GM12878 (cell line): ENCODE data around the gene PLB1. TPM values are rescaled to one million over a fixed set of nuclear protein-coding genes. Genes with fewer than 3 reads are reported as not detected.

Experiments used
- ATAC-seq: fragments of 200-7000 bp; cut with Tn5 transposase; 3 replicates; pipeline ENCODE4 v1.9.1; 2020; ENCODE audit warnings: mild to moderate bottlenecking, moderate library complexity
- BruUV-seq: library from RNA; stranded (reverse); fragments of 400-500 nt; replicated peaks from 2 replicates; lab custom pipeline; 2021; lab: Mats Ljungman, UMichigan
- CTCF ChIA-PET: fragments of 300-600 bp; sonication (Branson Sonifier 250); formaldehyde crosslinking; extraction: SDS; loops from one replicate; lab custom pipeline; 2021; ENCODE audit warnings: inconsistent platforms; lab: Yijun Ruan, JAX
- POLR2A ChIA-PET: fragments of 350-600 bp; formaldehyde crosslinking; extraction: SDS; loops from one replicate; lab custom pipeline; 2021; ENCODE audit warnings: inconsistent platforms; lab: Charles Lee
- RAD21 ChIA-PET: fragments of 300-600 bp; sonication (Branson Sonifier 250); formaldehyde crosslinking; loops from one replicate; lab custom pipeline; 2023; ENCODE audit warnings: antibody characterized with exemption; ENCODE audit not compliant: unreplicated experiment; lab: Charles Lee
- SMC1A ChIA-PET: fragments of 300-600 bp; sonication (Branson Sonifier 250); formaldehyde crosslinking; loops from one replicate; lab custom pipeline; 2023; ENCODE audit not compliant: unreplicated experiment, uncharacterized antibody; lab: Charles Lee
- DNase-seq: peaks from one replicate; pipeline ENCODE4 v3.0.0-alpha.2; 2011; ENCODE audit warnings: low read depth, low spot score
- FAIRE-seq: peaks from 3 replicates; lab custom pipeline; 2011; peaks lifted over from hg19 to GRCh38; lab: Jason Lieb, UNC
- H2AFZ ChIP-seq: 2 replicates; pipeline ENCODE4 v1.6.0; 2011; ENCODE audit warnings: low read depth, low read length, control low read depth; ENCODE audit not compliant: control insufficient read depth
- H3K27ac ChIP-seq: 2 replicates; pipeline ENCODE4 v1.5.1; 2011; ENCODE audit warnings: control low read depth; ENCODE audit not compliant: control insufficient read depth, insufficient read depth
- H3K27me3 ChIP-seq, 2 experiments: replicated peaks in 1 of 2; 2 replicates each; pipeline versions ENCODE4 v1.6.0 to v1.6.1; 2011; ENCODE audit warnings: low read length in 1 of 2; ENCODE audit not compliant: control insufficient read depth in 2 of 2, insufficient read depth in 2 of 2
- H3K36me3 ChIP-seq, 2 experiments: 2 replicates each; pipeline ENCODE4 v1.5.1; 2011; ENCODE audit warnings: low read length in 1 of 2; ENCODE audit not compliant: control insufficient read depth in 2 of 2, insufficient read depth in 2 of 2
- H3K4me1 ChIP-seq: 2 replicates; pipeline ENCODE4 v1.6.1; 2011; ENCODE audit warnings: mild to moderate bottlenecking, low read length, moderate library complexity, mixed read lengths; ENCODE audit not compliant: control insufficient read depth, insufficient read depth
- H3K4me2 ChIP-seq: 2 replicates; pipeline ENCODE4 v1.6.0; 2011; ENCODE audit warnings: control low read depth; ENCODE audit not compliant: control insufficient read depth, insufficient read depth
- H3K4me3 ChIP-seq: fragments of 200-600 bp; sonication (generic); 2 replicates; pipeline ENCODE4 v1.5.1; 2016
- H3K79me2 ChIP-seq: 2 replicates; pipeline ENCODE4 v1.6.0; 2011; ENCODE audit warnings: low read length; ENCODE audit not compliant: control insufficient read depth, insufficient read depth
- H3K9ac ChIP-seq: 2 replicates; pipeline ENCODE4 v1.8.0; 2011; ENCODE audit warnings: low read length, control low read depth, mixed read lengths; ENCODE audit not compliant: control insufficient read depth, insufficient read depth
- H3K9me3 ChIP-seq: replicated peaks from 3 replicates; pipeline ENCODE4 v1.5.1; 2011; ENCODE audit warnings: mild to moderate bottlenecking, low read length; ENCODE audit not compliant: control insufficient read depth, insufficient read depth
- H4K20me1 ChIP-seq: 2 replicates; pipeline ENCODE4 v1.6.0; 2011; ENCODE audit not compliant: control insufficient read depth, insufficient read depth
- ATF7 ChIP-seq: fragments of 450-650 bp; IDR thresholded peaks from 2 replicates; pipeline ENCODE4 v1.6.1; 2016; ENCODE audit warnings: low read depth, mild to moderate bottlenecking
- BACH1 ChIP-seq: fragments of 450-650 bp; IDR thresholded peaks from 2 replicates; pipeline ENCODE4 v1.6.1; 2017; ENCODE audit warnings: mild to moderate bottlenecking, borderline replicate concordance
- BMI1 ChIP-seq: fragments of 450-650 bp; IDR thresholded peaks from 2 replicates; pipeline ENCODE4 v1.6.1; 2016; ENCODE audit warnings: mild to moderate bottlenecking, moderate library complexity, borderline replicate concordance
- CBFB ChIP-seq: IDR thresholded peaks from 2 replicates; pipeline ENCODE4 v1.6.1; 2016; ENCODE audit warnings: antibody characterized with exemption, low read depth
- CHD4 ChIP-seq: fragments of 200-600 bp; sonication (generic); IDR thresholded peaks from 2 replicates; pipeline ENCODE4 v1.6.1; 2016; ENCODE audit warnings: mild to moderate bottlenecking
- GATAD2B ChIP-seq: fragments of 450-650 bp; conservative IDR thresholded peaks from 2 replicates; pipeline ENCODE4 v1.6.1; 2017; ENCODE audit warnings: low read depth, mild to moderate bottlenecking, moderate library complexity
- IRF4 ChIP-seq: IDR thresholded peaks from 2 replicates; pipeline ENCODE4 v1.6.1; 2011; ENCODE audit warnings: low read depth, low read length
- IRF5 ChIP-seq: fragments of 450-650 bp; IDR thresholded peaks from 2 replicates; pipeline ENCODE4 v1.6.1; 2017; ENCODE audit warnings: borderline replicate concordance
- JUND ChIP-seq: IDR thresholded peaks from 2 replicates; pipeline ENCODE4 v1.6.1; 2012; ENCODE audit warnings: low read depth, mild to moderate bottlenecking, low read length, improper control_type of control experiment, moderate library complexity
- NFXL1 ChIP-seq: fragments of 450-650 bp; IDR thresholded peaks from 2 replicates; pipeline ENCODE4 v1.6.1; 2017; ENCODE audit warnings: antibody characterized with exemption, mild to moderate bottlenecking, borderline replicate concordance
- NFYA ChIP-seq: IDR thresholded peaks from 2 replicates; pipeline ENCODE4 v1.6.1; 2011; ENCODE audit warnings: low read depth, mild to moderate bottlenecking, low read length, improper control_type of control experiment, borderline replicate concordance
- PRDM15 ChIP-seq: fragments of 450-650 bp; formaldehyde crosslinking; IDR thresholded peaks from 2 replicates; pipeline ENCODE4 v1.4.0; 2020; ENCODE audit warnings: mild to moderate bottlenecking, moderate library complexity
- RAD21 ChIP-seq: IDR thresholded peaks from 2 replicates; pipeline ENCODE4 v1.6.1; 2011; ENCODE audit warnings: mild to moderate bottlenecking, low read depth, low read length, moderate library complexity; ENCODE audit not compliant: insufficient read depth
- RB1 ChIP-seq: fragments of 450-650 bp; formaldehyde crosslinking; IDR thresholded peaks from 2 replicates; pipeline ENCODE4 v1.6.1; 2017; ENCODE audit warnings: mild to moderate bottlenecking, borderline replicate concordance
- SREBF1 ChIP-seq: IDR thresholded peaks from 2 replicates; pipeline ENCODE4 v1.6.1; 2012; ENCODE audit warnings: mild to moderate bottlenecking, low read length
- SUZ12 ChIP-seq: fragments of 200-600 bp; sonication (generic); IDR thresholded peaks from one replicate; pipeline ENCODE4 v1.6.1; 2018; ENCODE audit warnings: antibody characterized with exemption, mild to moderate bottlenecking; ENCODE audit not compliant: unreplicated experiment
- TCF12 ChIP-seq: IDR thresholded peaks from 2 replicates; pipeline ENCODE4 v1.6.1; 2011; ENCODE audit warnings: low read depth, mild to moderate bottlenecking, low read length
- ZNF274 ChIP-seq: IDR thresholded peaks from one replicate; pipeline ENCODE4 v1.8.0; 2011; ENCODE audit not compliant: insufficient read length, insufficient read depth
- ZSCAN29 ChIP-seq: fragments of 450-650 bp; IDR thresholded peaks from 2 replicates; pipeline ENCODE4 v1.6.1; 2017; ENCODE audit warnings: mild to moderate bottlenecking, moderate library complexity
- WGBS: methylation state at CpG from one replicate; pipeline ENCODE4 v1.1.6; 2016; ENCODE audit warnings: low lambda C conversion rate; ENCODE audit not compliant: insufficient replicate concordance, insufficient coverage; ENCODE audit errors: missing lambda C conversion rate; 5-methylcytosine and 5-hydroxymethylcytosine counted together
- in situ Hi-C: fragments of 300-500 bp; cut with MboI; formaldehyde crosslinking; loops from 9 replicates; pipeline ENCODE4 v1.14.3; 2018; ENCODE audit warnings: mixed read lengths
- intact Hi-C: fragments of 100-400 bp; cut with micrococcal nuclease; formaldehyde crosslinking; loops from one replicate; pipeline ENCODE4 v1.14.2; 2022; ENCODE audit not compliant: unreplicated experiment
- polyA plus RNA-seq, 11 experiments: library from polyadenylated mRNA; depleted of rRNA in 4 of 11; unstranded in 6 of 11; stranded (reverse) in 5 of 11; fragments of >200 nt; fragmentation: Nextera tagmentation in 4 of 11; fragmentation: Illumina TruSeq in 1 of 11; extraction: Ambion mirVana in 4 of 11; extraction: Trizol in 1 of 11; gene quantifications; 1 replicate in 1 of 11; 2 replicates in 10 of 11; pipeline versions ENCODE4 v1.2.1 to v1.2.3, GENCODE V29; 2011 to 2016; ENCODE audit warnings: inconsistent platforms in 2 of 11, missing spikeins in 2 of 11, low read depth in 1 of 11
- total RNA-seq, 4 experiments: library from RNA; depleted of rRNA in 3 of 4; stranded (reverse); fragments of >200 nt in 3 of 4; fragmentation: Illumina TruSeq in 1 of 4; extraction: Trizol in 1 of 4; gene quantifications; 2 replicates each; pipeline versions ENCODE4 v1.2.1 to v1.2.3, GENCODE V29; 2013 to 2021

PLB1 gene
- total and polyA plus RNA-seq, 10 of the 15 experiments (the other 5 are each of a cell fraction or from before 2014, with no cell fraction given) = 0.03 to 0.49 (median 0.28) TPM

GRCh38 chr2:28648671-28649395 lies 153.0 kb downstream of the PLB1 start:
- Histone ChIP-seq H3K4me3 (no peak overlapping the region), H3K36me3 (no peaks in the 10 kb centered on the region), H4K20me1 (no peaks in the 10 kb centered on the region), H3K4me2 (no peak overlapping the region), H3K9ac (no peak overlapping the region), H3K27ac (no peak overlapping the region), H3K27me3 (no peaks in the 10 kb centered on the region), H2AFZ (no peak overlapping the region), H3K79me2 (no peaks in the 10 kb centered on the region), H3K9me3 (no peaks in the 10 kb centered on the region), H3K4me1 (peaks cover 9% of the 10 kb centered on the region)
- CTCF ChIA-PET = no interaction called here
- in situ Hi-C loops = no loop called here
- no peak for FAIRE-seq
- 38% methylated on average over 4 of the region's 4 CpGs for WGBS
- peak; percentile 33; the same call in 1 of the 3 replicates for ATAC-seq
- no TSS peak for BruUV-seq
- POLR2A ChIA-PET = no interaction called here
- RAD21 ChIA-PET = no interaction called here
- intact Hi-C loops = no loop called here
- TF ChIP-seq TCF12 = no peak
- TF ChIP-seq PRDM15 (CRISPR knock-in tag) = no peak
- no peak for TF ChIP-seq BACH1
- TF ChIP-seq SREBF1 = no peak
- no peak for TF ChIP-seq NFYA
- no peak for TF ChIP-seq NFXL1
- TF ChIP-seq RAD21 = no peak
- TF ChIP-seq SUZ12 = no peak
- no peak for TF ChIP-seq BMI1
- TF ChIP-seq CBFB = no peak
- no peak for TF ChIP-seq ATF7
- TF ChIP-seq ZNF274 = no peak
- TF ChIP-seq ZSCAN29 = no peak
- TF ChIP-seq IRF5 = no peak
- no peak for TF ChIP-seq IRF4
- TF ChIP-seq CHD4 = no peak
- TF ChIP-seq GATAD2B = no peak
- TF ChIP-seq JUND = no peak
- TF ChIP-seq RB1 = no peak
- DNase-seq = no peak
- SMC1A ChIA-PET = no interaction called here
